B cell (primary cell): Measurements from ENCODE around the gene PSMF1.

Experiments used
- EZH2 ChIP-seq: IDR thresholded peaks from 2 replicates; pipeline ENCODE4 v1.6.1; 2012; ENCODE audit warnings: borderline replicate concordance, low read depth, mild to moderate bottlenecking, moderate library complexity, low read length; ENCODE audit not compliant: insufficient read depth, poor library complexity, severe bottlenecking
- TF ChIP-seq, protein P1 (sequence below): fragments of 200-600 bp; IDR thresholded peaks from one replicate; pipeline ENCODE4 v1.8.0; 2022; ENCODE audit warnings: antibody characterized with exemption, mild to moderate bottlenecking

DNA sequence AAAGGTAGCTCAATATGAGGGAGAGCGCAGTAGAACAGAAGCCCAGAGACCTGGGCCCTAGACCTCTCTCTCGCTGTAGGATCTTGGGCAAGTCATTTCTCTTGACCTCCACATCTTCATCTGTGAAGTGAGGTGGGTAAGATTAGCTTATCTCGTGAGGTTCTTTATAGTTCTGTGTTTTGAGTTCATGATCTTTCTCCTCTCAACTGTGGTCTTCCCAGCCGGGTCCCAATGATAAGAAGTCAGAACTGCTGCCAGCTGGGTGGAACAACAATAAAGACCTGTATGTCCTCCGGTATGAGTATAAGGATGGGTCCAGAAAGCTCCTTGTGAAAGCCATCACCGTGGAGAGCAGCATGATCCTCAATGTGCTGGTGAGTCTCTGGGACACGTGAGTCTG, 6.9 kb downstream of the PSMF1 start:
- TF ChIP-seq EZH2: no peak
- TF ChIP-seq, protein P1, sequence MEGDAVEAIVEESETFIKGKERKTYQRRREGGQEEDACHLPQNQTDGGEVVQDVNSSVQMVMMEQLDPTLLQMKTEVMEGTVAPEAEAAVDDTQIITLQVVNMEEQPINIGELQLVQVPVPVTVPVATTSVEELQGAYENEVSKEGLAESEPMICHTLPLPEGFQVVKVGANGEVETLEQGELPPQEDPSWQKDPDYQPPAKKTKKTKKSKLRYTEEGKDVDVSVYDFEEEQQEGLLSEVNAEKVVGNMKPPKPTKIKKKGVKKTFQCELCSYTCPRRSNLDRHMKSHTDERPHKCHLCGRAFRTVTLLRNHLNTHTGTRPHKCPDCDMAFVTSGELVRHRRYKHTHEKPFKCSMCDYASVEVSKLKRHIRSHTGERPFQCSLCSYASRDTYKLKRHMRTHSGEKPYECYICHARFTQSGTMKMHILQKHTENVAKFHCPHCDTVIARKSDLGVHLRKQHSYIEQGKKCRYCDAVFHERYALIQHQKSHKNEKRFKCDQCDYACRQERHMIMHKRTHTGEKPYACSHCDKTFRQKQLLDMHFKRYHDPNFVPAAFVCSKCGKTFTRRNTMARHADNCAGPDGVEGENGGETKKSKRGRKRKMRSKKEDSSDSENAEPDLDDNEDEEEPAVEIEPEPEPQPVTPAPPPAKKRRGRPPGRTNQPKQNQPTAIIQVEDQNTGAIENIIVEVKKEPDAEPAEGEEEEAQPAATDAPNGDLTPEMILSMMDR: no peak
